Measurements from ENCODE around the gene ME3.

Gene ME3

GRCh38 chr11:86510097-86510496 is 162.3 kb downstream of the ME3 start:
- TF ChIP-seq, protein P1, sequence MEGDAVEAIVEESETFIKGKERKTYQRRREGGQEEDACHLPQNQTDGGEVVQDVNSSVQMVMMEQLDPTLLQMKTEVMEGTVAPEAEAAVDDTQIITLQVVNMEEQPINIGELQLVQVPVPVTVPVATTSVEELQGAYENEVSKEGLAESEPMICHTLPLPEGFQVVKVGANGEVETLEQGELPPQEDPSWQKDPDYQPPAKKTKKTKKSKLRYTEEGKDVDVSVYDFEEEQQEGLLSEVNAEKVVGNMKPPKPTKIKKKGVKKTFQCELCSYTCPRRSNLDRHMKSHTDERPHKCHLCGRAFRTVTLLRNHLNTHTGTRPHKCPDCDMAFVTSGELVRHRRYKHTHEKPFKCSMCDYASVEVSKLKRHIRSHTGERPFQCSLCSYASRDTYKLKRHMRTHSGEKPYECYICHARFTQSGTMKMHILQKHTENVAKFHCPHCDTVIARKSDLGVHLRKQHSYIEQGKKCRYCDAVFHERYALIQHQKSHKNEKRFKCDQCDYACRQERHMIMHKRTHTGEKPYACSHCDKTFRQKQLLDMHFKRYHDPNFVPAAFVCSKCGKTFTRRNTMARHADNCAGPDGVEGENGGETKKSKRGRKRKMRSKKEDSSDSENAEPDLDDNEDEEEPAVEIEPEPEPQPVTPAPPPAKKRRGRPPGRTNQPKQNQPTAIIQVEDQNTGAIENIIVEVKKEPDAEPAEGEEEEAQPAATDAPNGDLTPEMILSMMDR (IDR thresholded peaks at IDR 0.05) = no peak

GRCh38 chr11:86509588-86509974 is 162.8 kb downstream of the ME3 start:
- TF ChIP-seq, protein P1 (IDR thresholded peaks at IDR 0.05) = no peak

- TF ChIP-seq, protein P1 (IDR thresholded peaks at IDR 0.05) = no peak
Observed at GRCh38 chr11:86508604-86509587, 163.5 kb downstream of the ME3 start.

DNA sequence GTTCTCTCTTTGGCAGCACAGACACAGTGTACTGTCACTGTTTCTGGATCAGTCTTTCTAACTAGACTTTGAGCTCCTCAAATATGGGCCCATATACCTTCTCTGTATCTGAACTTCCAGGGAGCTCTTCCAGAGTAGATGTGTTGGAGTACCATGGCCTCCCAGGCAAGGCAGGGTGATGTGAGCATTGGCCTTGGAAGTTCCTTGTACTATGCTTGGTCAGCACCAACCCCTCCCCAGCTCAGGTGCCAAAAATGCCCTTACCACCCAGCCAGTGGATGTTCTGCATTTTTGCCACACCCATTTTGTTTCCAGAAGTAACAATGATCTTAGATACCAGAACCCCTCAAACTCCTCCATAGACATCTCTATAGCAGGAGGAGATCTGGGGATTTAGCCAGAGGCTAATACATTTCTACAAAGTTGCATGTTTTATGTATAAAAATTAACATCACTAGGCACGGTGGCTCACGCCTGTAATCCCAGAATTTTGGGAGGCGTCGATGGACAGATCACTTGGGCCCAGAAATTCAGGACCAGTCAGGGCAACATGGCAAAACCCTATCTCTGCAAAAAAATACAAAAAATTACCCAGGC is 165.1 kb downstream of the ME3 start:
- TF ChIP-seq, protein P1 (IDR thresholded peaks at IDR 0.05) = no peak

GRCh38 chr11:86506235-86506634 is 166.2 kb downstream of the ME3 start:
- TF ChIP-seq, protein P1 (IDR thresholded peaks at IDR 0.05) = no peak

GRCh38 chr11:86503131-86503530 is 169.3 kb downstream of the ME3 start:
- TF ChIP-seq, protein P1 (IDR thresholded peaks at IDR 0.05) = no peak

DNA sequence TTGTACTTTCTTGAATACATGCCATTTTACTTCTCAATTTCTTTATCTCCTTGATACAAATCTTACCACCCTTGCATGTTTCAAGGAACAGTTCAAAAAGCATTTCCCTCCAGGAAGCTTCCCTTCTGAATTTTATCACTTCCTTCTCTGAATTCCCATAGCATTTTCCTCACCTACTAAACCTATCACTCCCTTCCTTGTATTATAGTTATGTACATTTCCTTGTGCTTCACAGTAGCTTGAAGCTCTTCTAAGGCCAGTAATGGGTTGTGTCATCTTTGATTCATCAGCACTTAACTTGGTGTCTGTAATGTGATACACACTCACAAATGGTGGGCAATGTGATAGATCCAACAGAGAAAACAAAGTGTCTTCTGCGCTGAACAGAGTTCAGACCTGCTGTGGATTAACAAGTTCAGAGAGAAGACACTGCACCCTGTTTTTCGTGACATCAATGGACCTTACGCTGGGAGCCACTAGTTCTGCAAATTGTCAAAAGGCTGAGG is 170.2 kb downstream of the ME3 start:
- TF ChIP-seq, protein P1 (IDR thresholded peaks at IDR 0.05) = no peak

All from LNCAP (cell line).